ENCODE results near the gene MARK2.

Gene MARK2

DNA sequence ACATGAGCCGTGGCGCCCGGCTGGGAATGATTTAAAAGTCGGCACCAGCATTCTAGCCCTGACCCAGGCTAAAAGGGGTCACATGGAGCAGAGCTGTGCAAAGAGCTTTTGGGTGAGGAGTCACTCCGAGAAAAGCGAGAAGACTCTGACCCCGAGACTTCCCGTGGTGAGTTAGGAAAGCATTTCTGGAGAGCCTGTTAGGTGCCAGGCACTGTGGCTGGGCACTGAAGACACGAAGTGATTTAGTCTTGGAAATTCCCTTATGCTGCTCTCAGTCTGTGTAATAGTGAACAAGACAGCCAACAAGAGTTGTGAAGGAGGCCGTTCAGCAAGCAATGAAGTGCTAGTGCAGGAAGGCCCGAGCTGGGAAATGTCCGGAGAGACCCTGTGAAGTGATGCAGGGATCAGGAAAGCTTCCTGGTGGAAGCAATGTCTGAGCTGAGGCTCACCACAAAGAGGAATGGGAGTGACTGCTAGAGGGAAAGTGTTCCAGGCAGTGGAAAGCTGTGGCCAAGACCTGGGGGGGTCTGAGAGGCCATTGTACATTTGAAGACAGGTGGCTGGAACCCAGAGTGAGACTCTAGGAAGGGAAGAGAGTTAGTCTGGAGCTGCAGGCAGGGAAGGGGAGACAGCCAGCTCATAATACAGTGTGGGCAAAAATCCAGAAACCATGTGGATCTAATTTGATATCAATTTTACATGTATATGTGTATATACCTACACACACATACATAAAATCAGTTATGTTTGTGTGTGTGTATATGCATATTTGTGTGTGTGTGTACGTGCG is 31.6 kb downstream of the MARK2 start:
- H3K4me3 ChIP-seq (ENCODE audit: low read depth, low read length): no peak overlapping the region
- DNase-seq (ENCODE audit: low read depth): peak; percentile 59
- TF ChIP-seq, protein P1, sequence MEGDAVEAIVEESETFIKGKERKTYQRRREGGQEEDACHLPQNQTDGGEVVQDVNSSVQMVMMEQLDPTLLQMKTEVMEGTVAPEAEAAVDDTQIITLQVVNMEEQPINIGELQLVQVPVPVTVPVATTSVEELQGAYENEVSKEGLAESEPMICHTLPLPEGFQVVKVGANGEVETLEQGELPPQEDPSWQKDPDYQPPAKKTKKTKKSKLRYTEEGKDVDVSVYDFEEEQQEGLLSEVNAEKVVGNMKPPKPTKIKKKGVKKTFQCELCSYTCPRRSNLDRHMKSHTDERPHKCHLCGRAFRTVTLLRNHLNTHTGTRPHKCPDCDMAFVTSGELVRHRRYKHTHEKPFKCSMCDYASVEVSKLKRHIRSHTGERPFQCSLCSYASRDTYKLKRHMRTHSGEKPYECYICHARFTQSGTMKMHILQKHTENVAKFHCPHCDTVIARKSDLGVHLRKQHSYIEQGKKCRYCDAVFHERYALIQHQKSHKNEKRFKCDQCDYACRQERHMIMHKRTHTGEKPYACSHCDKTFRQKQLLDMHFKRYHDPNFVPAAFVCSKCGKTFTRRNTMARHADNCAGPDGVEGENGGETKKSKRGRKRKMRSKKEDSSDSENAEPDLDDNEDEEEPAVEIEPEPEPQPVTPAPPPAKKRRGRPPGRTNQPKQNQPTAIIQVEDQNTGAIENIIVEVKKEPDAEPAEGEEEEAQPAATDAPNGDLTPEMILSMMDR (IDR thresholded peaks at IDR 0.05; ENCODE audit: insufficient read depth, low read depth, low read length, missing control alignments): no peak

DNA sequence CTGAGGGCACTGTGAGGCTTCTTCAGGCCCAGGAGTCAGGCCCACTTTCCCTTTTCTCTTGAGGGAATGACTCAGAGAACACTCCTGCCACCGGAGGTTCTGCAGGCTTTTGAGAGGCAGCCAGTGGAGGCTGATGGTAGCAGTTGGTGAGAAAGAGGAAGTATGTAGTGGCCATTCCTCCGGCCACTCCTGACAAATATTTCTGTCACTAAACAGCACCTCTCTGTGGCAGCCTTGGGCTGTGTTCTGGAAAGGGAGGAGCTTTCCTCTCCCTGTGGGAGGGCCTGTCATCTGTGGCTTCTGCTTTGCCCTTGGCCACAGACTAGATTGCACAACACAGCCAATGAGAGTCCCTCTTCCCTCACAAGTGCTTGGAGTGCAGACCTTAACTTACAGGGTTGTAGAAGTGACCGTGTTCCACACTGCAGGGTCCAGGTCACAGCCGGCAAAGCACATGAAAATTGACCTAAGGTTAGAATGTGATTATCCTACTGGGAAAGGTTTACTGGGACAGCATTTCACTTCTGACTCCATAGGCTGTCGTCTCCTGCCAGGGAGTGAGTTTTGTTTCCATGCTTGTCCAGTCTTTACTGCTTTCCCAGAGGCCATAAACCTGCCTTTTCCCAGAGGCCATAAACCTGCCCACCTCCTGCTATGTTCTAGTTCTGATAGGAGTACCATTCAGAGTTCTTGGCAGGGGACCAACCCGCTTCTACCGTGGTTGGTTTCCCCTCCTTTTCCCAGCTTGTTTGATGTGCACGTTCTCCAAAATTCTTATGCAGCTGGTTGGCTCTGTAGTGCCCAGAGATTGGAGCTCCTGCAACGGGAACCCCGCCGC is 33.3 kb downstream of the MARK2 start:
- H3K4me3 ChIP-seq (ENCODE audit: low read depth, low read length): no peak overlapping the region
- TF ChIP-seq, protein P1 (IDR thresholded peaks at IDR 0.05; ENCODE audit: insufficient read depth, low read depth, low read length, missing control alignments): peak; percentile 55
- DNase-seq (ENCODE audit: low read depth): peak; percentile 91

DNA sequence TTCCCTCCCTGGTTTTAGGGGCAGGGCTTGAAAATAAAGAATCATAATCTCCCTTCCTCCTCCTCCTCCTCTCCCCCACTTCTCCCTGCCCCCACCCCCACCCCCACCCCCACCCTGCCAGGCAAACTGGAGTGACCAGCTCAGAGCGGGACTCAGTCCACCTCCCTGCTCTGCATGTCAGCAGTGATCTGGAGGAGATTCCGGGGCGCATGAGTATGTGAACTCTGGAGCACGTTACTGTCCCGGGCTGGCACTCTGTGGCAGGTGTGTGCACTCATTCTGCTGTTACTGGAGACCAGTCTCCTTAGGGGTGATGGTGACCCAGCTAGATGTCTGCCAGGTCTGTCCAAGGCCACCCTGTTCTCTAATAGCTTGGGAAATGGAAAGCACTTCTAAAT is 33.9 kb downstream of the MARK2 start:
- no peak overlapping the region for H3K4me3 ChIP-seq (ENCODE audit: low read depth, low read length)
- TF ChIP-seq, protein P1 (IDR thresholded peaks at IDR 0.05; ENCODE audit: insufficient read depth, low read depth, low read length, missing control alignments): no peak
- DNase-seq (ENCODE audit: low read depth): no peak

DNA sequence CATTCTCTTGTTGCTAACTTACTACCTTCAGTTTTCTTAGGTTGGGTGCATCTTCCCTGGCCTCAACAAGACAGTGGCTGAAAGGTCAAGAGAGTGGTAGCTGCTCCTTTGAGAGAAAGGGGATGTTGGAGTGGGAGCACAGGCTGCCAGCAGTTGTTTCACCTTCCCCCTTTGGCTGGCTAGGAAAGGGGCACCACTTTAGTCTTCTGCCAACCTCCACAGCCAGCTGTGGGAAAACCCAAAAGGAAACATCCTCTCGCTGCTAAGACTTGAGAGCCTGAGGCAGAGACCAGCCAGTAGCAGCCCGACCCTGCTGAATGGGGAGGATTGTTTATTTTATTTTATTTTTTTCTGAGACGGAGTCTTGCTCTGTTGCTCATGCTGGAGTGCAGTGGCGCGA is 34.4 kb downstream of the MARK2 start:
- H3K4me3 ChIP-seq (ENCODE audit: low read depth, low read length): no peak overlapping the region
- no peak for DNase-seq (ENCODE audit: low read depth)

DNA sequence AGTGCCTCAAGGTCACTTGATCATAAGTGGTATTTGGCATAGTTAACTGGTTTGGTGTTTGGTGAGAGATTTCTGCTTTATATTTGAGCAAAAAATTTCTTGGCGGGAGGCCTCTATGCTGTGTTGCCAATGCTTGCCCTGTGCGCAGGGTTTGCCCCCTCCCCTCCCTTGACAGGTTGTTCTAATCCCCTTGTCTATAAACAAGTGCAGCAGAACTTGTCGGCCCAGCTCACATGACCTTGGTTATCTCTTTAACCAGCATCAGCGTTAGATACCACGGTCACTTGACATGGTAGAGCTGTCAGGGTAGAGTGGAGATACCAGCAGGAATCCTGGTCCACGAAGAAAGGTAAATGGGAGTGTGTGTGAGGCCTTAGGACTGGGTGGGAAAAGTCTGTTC is 35.6 kb downstream of the MARK2 start:
- DNase-seq (ENCODE audit: low read depth): no peak
- TF ChIP-seq, protein P1 (IDR thresholded peaks at IDR 0.05; ENCODE audit: insufficient read depth, low read depth, low read length, missing control alignments): no peak
- H3K4me3 ChIP-seq (ENCODE audit: low read depth, low read length): no peak overlapping the region

More for the DNA sequence above, 34.4 kb downstream of the MARK2 start:
- TF ChIP-seq, protein P1 (IDR thresholded peaks at IDR 0.05; ENCODE audit: insufficient read depth, low read depth, low read length, missing control alignments): no peak

DNA sequence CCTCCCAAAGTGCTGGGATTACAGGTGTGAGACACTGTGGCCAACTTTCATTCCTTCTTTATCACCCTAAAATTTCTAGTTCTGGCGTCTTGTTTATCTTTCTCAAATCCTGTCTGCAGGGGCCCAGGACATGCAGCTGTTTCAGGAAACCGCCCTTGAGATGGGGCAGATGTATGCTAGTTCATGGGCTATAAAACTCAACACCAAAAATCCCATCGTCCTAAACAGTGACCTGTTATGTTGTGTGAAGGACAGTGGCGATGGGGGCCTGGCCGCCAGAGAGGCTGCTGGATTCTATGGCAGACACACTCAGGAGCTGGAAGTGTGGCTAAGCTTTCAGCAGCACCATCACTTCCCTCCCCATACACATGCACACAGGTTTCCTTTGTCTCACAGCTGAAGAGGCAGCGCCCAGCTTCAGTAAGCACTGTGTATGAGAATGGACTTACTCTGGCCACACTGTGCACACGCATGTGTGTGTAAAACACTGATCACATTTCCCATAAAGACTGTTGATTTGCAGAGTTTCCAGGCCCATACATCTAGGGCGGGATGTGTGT is 36.7 kb downstream of the MARK2 start:
- H3K4me3 ChIP-seq (ENCODE audit: low read depth, low read length): no peak overlapping the region
- DNase-seq (ENCODE audit: low read depth): no peak
- TF ChIP-seq, protein P1 (IDR thresholded peaks at IDR 0.05; ENCODE audit: insufficient read depth, low read depth, low read length, missing control alignments): no peak

Measured in GM12865 (cell line).